Posterior vena cava (tissue), 2 donors: Measurements from ENCODE around the gene IFT25. TPM values are rescaled to one million over a fixed set of nuclear protein-coding genes. Genes with fewer than 3 reads are reported as not detected.

Experiments
- DNase-seq: peaks from one replicate; pipeline ENCODE4 v3.0.0-alpha.2; 2020; ENCODE audit warnings: low spot score
- intact Hi-C, 2 donors: fragments of 100-400 bp; cut with DNase I; formaldehyde crosslinking; loops; one replicate each; pipeline versions ENCODE4 v1.14.1 to v1.14.2; 2022 to 2023
- total RNA-seq, 2 donors: library from RNA; stranded (reverse); fragmentation: NEBNext Ultra II Directional; extraction: Animal tissue kit (Norgen Biotek cat#: 25700); gene quantifications; one replicate each; pipeline ENCODE4 v1.2.1, GENCODE V29; 2021
- donor health status: DM: yes; HTN: yes; CAD: no.
- donor health status: DM: yes; HTN: yes; CAD: no.

Gene IFT25
- total RNA-seq, 2 donors from 2014 or later, result 22.5 to 23.7 TPM

- intact Hi-C loops, result no loop called here
- DNase-seq, result no peak
These were observed 16.9 kb upstream of the IFT25 start for GRCh38 chr1:53962395-53962794.

GRCh38 chr1:53959664-53960250, 14.3 kb upstream of the IFT25 start:
- DNase-seq, result no peak
- intact Hi-C loops, result no loop called here

- no peak for DNase-seq
- intact Hi-C loops, result no loop called here
These were observed 11.8 kb upstream of the IFT25 start for GRCh38 chr1:53957194-53957818.

GRCh38 chr1:53956308-53957168, 11.0 kb upstream of the IFT25 start:
- no peak for DNase-seq
- intact Hi-C loops, result no loop called here

GRCh38 chr1:53954128-53954527, 8.6 kb upstream of the IFT25 start:
- DNase-seq, result no peak
- intact Hi-C loops, result no loop called here

- no peak for DNase-seq
- intact Hi-C loops, result no loop called here
These were observed 6.2 kb upstream of the IFT25 start for GRCh38 chr1:53951697-53952096.

- no peak for DNase-seq
- intact Hi-C loops, result loop anchor here (5.0 kb wide), 2 partner anchors 62 to 72 kb away; partner anchors contain the start of gene YIPF1 (in 1 of the 2)
These were observed 3.8 kb upstream of the IFT25 start for GRCh38 chr1:53949023-53949990.

- no peak for DNase-seq
- intact Hi-C loops, result loop anchor here (5.0 kb wide), 2 partner anchors 61 to 71 kb away; partner anchors contain the start of gene YIPF1 (in 1 of the 2)
These were observed 2.8 kb upstream of the IFT25 start for GRCh38 chr1:53948291-53948690.

GRCh38 chr1:53947172-53947907, 1.8 kb upstream of the IFT25 start:
- intact Hi-C loops, result loop anchor here (5.0 kb wide), 2 partner anchors 60 to 70 kb away; partner anchors contain the start of gene YIPF1 (in 1 of the 2)
- no peak for DNase-seq

- DNase-seq, result no peak
- intact Hi-C loops, result loop anchor here (5.0 kb wide), 2 partner anchors 59 to 69 kb away; partner anchors contain the start of gene YIPF1 (in 1 of the 2)
These were observed 1.0 kb upstream of the IFT25 start, which contains the start of gene LRRC42 for GRCh38 chr1:53946252-53947171. LRRC42 (plus strand) TSS chr1:53946350; CDS start chr1:53952000, 5,650 bp downstream.

- intact Hi-C loops, result loop anchor here (5.0 kb wide), 2 partner anchors 58 to 68 kb away; partner anchors contain the start of gene YIPF1 (in 1 of the 2)
- DNase-seq, result no peak
These were observed 391 bp downstream of the IFT25 start for GRCh38 chr1:53945183-53945432.

GRCh38 chr1:53944469-53945182, 873 bp downstream of the IFT25 start:
- intact Hi-C loops, result loop anchor here (5.0 kb wide), 2 partner anchors 57 to 67 kb away; partner anchors contain the start of gene YIPF1 (in 1 of the 2)

GRCh38 chr1:53943490-53944043, 1.9 kb downstream of the IFT25 start:
- no peak for DNase-seq
- intact Hi-C loops, result loop anchor here in 1 of 2 donors (2.0 kb wide), 1 partner anchor 27 kb away; no protein-coding TSS in a partner anchor

More at GRCh38 chr1:53944469-53945182, 873 bp downstream of the IFT25 start:
- no peak for DNase-seq

- DNase-seq, result no peak
- intact Hi-C loops, result loop anchor here in 1 of 2 donors (2.0 kb wide), 1 partner anchor 26 kb away; no protein-coding TSS in a partner anchor
These were observed 2.4 kb downstream of the IFT25 start for GRCh38 chr1:53943090-53943489.

- intact Hi-C loops, result loop anchor here in 1 of 2 donors (2.0 kb wide), 1 partner anchor 26 kb away; no protein-coding TSS in a partner anchor
- DNase-seq, result no peak
These were observed 3.2 kb downstream of the IFT25 start for GRCh38 chr1:53942127-53942957.
